Measurements from ENCODE around the gene MACROH2A2.
"Not testable (repeated sequence)": the region's sequence is repeated elsewhere in the genome, so short reads cannot be mapped to it uniquely, and the experiment has no call there.

MACROH2A2 gene

DNA sequence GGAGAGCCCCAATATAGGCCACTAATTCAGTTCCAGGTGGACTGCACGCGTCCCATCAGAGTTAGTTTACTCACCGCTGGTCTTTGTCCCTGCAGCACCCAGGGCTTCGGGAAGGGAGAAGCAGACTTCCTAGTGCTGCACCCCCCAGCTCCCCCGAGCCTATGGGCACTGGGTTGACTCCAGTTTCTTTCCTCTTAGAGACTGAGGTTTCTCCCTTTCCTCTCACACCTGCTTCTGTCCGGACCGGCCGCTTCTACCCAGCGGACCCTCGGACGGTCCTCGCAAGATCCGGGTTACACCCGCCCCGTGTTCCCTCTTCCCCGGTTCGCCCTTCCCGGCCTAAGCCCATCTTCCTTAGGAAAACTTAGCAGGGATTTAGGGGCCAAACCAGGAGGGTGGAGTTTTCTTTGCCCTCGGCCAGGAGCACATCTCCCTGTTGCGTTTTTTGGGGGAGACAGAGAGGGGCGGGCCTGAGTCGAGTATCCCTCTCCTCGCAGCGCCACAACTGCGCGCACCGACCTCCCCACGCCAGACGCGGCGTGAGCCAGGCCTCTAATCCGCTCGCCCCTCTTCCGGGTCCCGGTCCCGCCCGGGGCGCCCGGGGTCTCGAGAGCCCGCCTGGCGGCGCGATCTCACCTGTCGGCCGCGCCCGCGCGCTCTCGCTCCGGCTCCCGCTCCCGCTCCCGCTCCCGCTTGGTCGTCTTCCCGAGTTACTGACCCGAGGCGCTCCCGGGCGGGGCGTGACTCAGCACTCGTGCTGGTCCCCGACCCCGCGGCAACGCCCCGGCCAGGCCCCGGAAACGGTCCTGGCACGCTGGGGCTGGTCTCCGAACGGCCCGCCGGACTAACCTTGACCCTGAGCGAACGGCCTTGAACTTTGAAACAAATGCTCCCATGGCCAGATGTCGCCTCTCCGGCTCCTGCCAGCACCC is 79.7 kb downstream of the MACROH2A2 start, which contains the start of gene AIFM2:
AIFM2 (minus strand) TSS at position 728 of the 932 bp plus-strand sequence. CDS start 8,741 bp downstream, outside the sequence.
- peak; percentile 66 for DNase-seq

DNA sequence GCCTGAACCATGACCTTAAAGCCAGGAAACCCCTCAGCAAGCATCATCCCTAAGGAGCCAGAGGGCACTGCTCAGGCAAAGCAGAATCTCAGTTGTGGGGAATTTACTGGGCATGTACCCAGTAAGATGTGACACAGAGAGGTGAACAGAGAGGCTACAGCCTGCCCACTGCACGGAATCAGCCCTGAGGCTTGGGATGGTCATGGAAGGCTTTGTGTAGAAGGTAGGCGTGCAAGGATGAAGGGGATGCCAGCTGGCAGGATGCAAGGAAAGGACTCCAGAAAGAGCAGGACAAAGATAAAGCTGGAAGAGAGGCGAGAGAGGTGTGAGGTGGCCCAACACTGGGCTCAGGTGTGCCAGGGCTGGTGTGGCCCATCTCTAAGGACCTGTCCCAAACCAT is 82.4 kb downstream of the MACROH2A2 start:
- no peak for DNase-seq

DNA sequence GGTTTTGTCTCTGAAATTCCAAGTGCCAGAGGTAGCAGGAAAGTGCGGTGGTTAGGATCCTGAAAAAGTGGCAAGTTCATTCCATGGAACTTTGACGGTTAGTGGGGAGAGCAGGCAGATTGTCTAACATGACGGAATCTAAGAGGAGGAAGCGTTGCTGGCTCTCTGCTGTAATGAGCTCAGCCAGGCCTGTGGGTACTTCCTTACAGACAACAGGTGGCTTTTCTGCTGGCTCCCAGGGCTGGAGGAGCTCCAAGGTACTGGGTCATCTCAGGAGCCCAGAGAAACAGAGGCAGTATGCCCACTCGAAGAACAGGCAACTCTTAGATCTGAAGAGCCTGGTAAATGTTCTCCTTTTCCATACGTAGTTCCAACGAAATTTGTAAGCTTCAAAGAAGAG is 83.0 kb downstream of the MACROH2A2 start:
- DNase-seq: no peak

DNA sequence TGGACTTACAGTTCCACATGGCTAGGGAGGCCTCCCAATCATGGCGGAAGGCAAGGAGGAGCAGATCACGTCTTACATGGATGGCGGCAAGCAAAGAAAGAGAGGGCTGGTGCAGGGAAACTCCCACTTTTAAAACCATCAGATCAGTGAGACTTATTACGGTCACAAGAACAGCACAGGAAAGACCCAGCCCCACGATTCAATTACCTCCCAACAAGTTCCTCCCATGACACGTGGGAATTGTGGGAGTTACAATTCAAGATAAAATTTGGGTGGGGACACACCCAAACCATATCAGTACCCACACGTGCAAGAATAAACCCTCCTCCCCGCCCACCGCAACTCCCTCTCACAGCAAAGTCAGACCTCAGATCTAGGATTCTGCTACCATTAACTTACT is 84.5 kb downstream of the MACROH2A2 start:
- no peak for DNase-seq

DNA sequence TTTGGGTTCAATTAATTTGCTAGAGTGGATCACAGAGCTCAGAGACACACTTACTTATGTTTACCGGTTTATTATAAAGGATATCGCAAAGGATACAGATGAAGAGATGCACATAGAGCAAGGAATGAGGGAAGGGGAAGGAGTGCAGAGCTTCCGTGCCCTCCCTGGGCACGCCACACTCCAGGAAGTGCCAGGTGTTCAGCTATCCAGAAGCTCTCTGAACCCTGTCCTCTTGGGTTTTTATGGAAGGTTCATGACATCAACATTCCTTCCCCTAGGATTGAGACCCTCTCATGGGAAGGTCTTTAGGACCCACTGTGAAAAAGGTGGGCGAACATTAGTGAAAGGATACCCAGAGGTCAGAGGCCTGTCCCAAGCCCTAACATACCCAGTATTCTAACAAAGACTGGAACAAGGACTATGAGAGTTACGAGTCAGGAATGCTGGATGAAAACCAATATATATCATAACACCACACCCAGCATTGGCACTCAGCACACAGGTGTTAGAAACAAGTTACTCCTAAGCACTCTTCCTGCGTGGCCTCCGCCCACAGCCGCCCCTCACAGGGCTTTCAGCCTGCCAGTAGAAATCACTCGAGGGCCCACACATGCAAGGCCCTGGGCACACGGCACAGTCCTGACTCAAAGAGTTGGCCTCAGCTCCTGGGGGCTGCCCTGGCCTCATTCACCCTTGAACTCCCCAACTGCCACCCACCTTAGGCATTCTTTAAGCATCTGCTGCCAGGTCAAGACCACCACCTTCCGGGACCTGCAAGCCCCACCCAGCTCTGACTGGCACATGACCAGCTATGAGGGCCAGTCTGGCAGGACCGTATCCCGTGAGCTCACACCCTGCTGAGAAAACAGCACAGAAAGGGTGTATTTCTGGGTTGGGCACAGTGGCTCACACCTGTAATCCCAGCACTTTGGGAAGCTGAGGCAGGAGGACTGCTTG is 85.6 kb downstream of the MACROH2A2 start:
- DNase-seq: no peak

DNA sequence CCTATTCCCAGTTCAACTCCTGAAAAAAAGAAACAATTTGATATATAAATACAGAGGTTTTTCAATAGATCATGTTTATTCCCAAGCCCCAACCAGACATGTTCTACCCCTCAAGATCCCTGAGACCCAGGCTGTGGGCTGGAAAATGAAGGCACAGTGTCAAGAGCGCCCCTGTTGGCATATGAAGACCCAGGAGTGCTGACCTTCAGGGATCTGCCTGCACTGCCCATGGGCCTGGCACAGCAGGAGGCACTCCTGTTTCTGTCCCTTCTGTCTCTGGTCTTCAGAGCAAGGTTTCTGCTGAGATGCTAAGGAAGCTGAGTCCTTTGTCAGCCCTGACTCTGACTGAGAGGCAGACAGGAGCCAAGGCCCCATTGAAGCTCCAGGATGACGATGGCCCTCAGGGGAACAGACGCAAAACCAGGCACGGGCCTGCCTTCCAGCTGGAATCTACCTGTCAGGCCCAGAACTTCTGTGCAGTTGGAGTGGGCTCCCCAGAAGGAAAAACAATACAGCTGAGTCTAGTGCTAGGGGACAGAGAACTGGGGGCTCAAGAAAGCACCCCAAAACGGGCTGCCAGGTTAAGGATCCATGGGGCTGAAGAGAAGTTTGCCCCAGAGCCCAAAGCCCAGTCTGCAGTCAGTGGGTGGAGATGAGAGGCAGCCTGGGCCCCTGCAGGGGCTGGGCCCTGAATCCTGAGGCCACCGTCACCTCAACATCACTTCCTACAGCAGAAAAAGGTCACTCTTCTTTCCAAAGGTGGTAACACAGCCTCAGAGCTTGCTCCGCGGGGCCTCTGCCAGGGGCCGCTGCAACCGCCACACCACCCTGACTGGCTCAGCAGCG is 86.7 kb downstream of the MACROH2A2 start:
- DNase-seq: no peak

DNA sequence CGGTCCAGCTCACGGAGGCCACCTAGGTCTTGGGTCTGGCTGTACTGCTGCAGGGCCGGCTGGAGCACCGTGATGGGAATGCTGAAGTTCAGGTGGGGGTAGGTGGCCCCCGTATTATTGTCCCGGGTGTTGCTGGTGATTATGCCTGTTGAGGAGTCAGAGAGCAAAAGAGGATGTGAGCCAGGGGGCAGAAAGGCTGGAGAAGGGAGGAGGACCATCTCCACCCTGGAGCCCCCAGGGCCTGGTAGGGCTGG is 87.3 kb downstream of the MACROH2A2 start:
- DNase-seq: no peak

DNA sequence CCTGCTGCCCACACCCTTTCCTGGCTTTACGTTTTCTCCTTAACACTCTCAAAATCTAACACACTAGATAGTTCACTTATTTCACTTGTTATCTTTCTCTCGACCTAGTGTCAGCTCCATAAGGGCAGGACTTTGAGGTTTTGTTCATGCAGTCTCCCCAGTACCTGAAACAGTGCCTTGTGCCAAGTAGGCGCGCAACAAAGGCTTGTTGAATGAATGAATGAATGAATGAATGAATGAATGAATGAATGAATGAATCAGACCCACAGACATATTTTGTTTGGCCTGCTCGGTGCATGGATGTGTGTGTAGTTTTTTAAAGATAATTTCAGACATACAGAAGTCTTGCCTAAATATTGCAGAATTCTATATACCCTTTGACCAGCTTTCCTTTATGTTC is 87.7 kb downstream of the MACROH2A2 start:
- no peak for DNase-seq

DNA sequence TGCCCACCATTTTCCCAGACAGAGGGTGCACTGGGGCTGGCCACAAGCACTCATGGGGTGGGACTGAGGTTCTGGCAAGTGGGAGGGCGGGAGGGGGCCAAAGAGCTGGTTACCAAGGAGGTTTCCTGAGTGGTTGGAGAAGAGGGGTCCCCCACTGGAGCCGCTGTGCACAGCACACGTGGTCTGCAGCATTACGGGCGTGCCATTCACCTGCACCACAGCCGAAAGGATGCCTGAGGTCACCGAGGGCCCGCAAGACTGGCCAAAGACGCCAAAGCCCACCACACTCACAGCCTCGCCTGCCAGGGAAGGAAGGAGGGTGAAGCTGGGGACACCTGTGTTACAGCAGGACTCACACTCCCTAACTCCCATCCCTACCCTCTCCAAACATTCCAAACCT is 89.9 kb downstream of the MACROH2A2 start:
- no peak for DNase-seq

DNA sequence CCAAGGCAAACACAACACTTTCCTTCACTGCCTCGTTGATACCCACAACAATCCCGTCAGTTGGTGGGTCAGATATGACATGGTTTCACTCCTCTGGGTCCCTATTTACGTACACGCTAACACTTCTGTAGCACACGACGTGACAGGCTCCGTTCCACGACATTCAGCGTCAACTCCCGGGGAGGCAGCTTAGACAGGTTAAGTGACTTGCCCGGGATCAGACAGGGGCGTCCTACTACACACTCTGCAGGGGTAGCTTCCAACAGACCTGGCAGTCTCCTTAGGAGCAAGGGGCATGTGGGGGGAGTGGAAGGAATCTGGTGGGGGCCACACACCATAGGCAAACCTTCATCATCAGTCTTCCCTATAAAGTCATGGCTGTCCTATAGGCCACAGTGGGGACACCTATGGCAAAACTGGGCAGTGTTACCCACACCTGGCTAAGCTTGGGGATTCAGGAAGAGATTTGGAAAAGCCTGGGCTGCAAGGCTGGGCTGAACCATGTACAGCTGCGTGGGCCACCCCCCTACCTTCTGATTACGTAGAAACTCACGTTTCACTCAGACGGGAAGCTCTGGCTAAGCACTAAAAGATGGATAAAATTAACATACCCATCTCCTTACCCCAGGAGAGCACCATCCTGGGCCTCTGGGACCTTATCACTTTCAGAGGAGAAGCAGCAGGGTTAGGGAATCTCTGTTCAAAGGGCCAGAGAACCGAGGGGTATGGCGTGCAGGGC is 91.9 kb downstream of the MACROH2A2 start:
- DNase-seq: no peak

DNA sequence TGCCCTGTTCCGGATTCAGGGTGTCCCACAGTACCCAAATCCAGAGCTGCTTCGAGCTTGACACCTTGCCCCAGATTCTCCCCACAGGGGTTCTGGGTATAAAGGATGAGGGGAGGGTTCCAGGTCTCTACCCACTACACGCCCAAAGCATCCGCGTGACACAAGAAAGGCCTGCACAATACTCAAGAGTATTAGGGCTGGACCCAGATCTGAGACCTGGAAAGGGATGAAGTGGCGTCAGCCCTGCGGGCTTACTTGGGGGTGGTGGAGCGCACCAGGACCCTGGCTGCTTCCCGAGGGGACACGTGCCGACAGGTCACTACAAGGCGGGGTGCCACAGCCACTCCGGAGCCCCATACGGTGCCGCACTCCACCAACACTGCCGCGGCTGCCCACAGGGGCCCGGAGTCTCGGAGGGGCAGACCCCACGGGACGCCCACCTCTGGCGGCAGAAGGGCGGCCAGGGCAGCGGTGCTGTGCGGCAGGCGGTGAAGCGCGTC is 92.6 kb downstream of the MACROH2A2 start:
- DNase-seq: no peak

DNA sequence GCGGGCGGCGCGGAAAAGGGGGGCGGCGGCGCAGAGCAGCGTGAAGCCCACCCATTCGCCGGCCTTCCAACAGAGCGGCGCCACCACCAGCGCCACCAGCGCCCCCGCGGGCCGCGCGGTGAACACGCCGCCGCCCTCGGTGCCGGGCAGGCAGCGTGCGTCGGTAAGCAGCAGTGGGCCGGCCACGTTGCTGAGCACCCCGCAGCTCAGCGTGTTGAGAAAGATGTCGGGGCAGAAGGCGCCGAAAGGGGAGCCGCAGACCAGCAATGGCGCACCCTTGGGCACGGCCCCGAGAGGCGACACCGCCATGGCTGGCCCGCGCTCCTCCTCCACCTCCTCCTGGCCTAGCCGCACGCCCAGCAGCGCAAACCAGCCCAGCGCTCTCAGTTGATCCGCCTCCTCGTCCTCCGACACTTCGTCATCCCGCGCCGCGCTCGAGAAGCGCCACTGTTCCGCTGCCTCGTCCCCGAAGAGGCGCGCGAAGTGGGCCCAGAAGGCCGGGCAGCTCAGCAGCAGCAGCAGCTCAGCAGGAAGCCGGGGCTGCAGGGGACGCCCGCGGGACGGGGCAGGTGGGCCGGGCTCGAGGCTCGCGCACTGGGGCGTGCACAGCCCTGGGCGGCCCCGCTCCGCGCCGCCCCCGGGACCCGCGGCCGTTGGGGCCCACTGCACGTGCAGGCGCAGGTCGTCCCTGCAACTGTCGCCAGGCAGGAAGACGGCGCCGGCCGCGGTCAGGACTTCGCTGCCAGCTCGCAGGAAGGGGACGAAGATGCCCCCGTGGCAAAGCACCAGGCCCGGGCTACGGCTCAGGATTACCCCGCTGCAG is 93.2 kb downstream of the MACROH2A2 start:
- DNase-seq: peak; percentile 68

DNA sequence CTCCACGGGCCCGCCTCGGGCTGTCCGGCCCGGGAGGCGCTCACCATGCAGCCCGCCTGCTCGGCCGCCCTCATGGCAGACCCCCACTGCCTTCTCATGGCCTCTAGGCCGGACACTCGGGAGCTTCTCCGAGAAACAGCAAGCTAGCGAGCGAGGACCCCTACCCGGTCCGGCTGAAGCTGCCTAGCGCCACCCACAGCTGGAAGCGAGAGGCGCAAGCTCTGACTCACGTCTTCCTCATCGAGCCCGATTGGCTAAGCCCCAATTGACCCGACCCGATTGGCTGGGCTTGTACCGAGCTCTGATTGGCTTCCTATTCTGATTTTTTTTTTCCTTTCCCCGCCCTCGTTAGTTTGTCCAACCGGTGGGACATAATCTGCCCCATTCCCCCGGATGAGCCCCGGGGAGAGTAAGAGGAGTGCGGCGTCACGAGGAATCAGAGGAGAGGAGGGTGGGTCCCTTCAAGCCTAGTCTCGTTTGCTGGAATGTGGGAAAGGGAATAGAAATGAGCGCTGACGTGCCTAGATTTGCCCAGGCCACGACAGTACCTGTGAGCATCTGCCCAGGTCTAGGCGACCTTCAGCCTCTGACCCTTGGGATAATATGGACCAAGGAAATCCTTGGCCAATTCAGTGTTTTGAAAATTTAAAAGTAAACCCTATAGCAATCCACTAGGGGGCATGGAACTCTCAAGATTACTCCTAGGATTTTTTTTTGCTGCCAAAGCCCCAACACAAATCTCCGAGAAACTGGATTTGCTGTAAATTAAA is 94.0 kb downstream of the MACROH2A2 start, which contains the start of gene TYSND1:
TYSND1 (minus strand) TSS at position 212 of the 770 bp plus-strand sequence; CDS start at position 98, 114 bp downstream.
- DNase-seq: peak; percentile 95

DNA sequence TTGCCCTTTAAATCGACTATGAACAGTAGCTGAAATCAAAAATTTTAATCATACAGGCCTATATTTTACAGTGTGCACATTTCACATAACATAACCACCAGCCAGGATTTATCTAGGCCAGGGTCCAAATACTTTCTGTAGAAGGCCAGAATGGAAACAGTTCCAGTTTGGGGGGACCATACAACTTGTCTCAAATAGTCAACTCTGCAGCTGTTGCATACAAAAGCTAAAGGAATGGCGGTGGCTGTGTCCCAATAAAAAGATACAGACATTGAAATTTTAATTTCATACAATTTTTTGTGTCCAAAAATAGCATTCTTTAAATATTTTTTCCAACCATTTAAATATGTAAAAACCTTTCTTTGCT is 94.6 kb downstream of the MACROH2A2 start:
- DNase-seq: no peak

DNA sequence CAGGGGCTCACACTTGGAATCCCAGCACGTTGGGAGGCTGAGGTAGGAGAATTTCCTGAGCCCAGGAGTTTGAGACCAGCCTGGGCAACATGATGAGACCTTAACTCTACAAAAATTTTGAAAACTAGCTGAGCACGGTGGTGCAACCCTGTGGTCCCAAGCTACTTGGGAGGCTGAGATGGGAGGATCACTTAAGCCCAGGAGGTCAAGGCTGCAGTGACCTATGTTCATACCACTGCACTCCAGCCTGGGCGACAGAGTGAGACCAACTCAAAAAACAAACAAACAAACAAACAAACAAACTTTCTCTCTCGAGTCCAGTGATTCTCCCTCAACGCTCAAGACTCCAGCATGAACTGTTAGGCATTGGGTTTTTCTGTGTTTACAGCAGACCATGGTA is 95.9 kb downstream of the MACROH2A2 start:
- DNase-seq: no peak

DNA sequence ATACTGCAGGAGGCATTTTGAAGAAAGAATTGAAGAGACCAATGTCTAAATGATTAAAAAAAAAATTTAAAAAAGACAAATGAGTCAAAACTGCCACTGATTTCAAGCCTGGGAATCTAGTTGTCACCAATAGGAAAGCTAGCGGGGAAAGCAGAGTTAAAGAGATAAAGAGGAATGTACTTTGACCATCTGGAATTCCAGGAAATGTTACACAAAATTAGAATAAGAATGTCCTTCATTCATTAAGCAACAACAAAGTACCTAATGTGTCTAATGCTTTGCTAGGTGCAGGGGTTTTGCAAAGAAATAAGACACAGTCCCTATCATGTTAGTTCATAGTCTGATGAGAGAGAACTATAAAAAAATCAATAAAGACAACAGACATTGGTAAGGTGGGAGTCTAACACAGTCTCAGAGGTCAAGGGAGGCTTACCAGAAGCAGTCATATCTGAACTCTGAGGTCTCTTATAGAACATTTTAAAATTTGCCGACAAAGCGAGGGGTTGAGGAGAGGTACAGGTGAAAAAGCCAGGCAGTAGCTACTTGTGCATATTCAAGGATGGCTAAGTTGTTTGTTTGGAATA is 102.7 kb downstream of the MACROH2A2 start:
- DNase-seq: no peak

DNA sequence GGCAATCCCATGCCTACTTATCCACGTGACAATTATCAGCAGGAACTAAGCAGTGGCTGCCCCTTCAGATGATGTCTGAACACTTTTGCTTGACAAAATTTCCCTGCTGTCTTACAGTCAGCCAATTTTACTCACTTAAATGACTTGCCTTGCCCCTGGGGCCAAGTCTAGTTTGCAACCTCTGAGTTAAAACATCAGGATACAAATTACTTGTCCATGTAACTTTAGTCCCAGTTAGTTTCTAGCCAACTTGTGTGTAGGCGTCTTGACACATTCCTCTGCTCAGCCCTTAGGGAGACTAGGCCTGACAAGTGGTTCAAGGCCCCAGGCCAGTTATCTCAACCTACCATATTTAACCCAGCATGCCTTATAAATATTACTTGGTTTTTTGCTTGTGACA is 105.5 kb downstream of the MACROH2A2 start:
- no peak for DNase-seq

DNA sequence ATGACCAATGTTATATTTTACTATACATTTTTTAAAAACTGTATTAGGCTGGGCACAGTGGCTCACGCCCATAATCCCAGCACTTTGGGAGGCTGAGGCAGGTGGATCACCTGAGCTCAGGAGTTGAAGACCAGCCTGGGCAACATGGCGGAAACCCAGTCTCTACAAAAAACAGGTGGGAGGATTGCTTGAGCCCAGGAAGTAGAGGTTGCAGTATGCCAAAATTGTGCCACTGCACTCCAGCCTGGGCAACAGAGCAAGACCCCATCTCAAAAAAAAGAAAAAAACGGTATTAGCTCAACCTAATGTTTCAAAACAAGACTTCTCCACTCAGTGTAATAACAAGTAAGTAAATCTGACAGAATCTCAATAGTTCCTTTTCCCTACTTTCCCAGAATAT is 106.7 kb downstream of the MACROH2A2 start:
- DNase-seq: not testable (repeated sequence)

DNA sequence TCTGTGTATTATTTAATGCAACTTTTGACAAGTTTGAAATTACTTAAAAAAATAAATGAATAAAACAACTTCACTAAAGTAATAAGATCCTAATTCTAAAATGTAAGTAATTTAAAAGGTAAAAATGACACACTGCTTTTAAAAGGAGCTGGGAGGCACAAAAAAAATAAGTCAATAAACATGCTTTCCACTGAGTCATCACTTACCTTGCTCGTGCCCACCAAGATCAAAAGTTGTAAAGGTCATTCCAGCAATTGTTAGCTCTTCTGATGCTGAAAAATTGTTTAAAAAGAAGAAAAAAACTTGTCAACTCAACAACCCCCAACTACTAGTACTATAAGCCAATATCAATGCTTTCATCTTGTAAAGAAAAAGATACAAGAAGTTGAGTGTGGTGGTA is 108.2 kb downstream of the MACROH2A2 start:
- no peak for DNase-seq

All from RPMI8226 (cell line).